Heart left ventricle (tissue), 13 donors: ENCODE data around the gene TRAPPC10.

Experiments
- POLR2A ChIP-seq, 2 donors: fragments of 450-650 bp; IDR thresholded peaks; one replicate each; pipeline ENCODE4 v1.6.1; 2017; ENCODE audit warnings: antibody characterized with exemption in 2 of 2, mild to moderate bottlenecking in 2 of 2, moderate library complexity in 2 of 2
- TF ChIP-seq, protein P1 (sequence below), 12 donors: fragments of 200-600 bp; sonication (generic) in 4 of 12; IDR thresholded peaks; one replicate each; pipeline versions ENCODE4 v1.5.0 to v1.8.0; 2018 to 2022; ENCODE audit warnings: antibody characterized with exemption in 12 of 12, mild to moderate bottlenecking in 5 of 12
- donor health status: ischemic (EF 13 %, LVEDD 7.1; RV severe dilation, severe dysfunction).
- donor health status: DM: no; HTN: yes; CAD: no.
- donor health status: DM: no; HTN: no; CAD: no.
- donor health status: ischemic (EF 25% LVEDD 6.9; RV normal size, moderate dysfunction).
- donor health status: ischemic (EF 25% LVEDD 5.7; RV mildly dilated, moderate dysfunction).
- donor health status: ischemic (EF 35%, LVEDD 5.7; RV mildly dilated, moderate dysfunction).
- donor health status: nonischemic (EF 11% LVEDD 7.7; RV severe dilation, severe dysfunction).
- donor health status: DM: yes; HTN: yes; CAD: no.
- donor health status: PGD.
- donor health status: ischemic (EF 29% LVEDD 5.4; RV normal size, mild dysfunction).
- donor health status: nonischemic (EF 23%, LVEDD 6.1; RV moderate dilation, normal function).

DNA sequence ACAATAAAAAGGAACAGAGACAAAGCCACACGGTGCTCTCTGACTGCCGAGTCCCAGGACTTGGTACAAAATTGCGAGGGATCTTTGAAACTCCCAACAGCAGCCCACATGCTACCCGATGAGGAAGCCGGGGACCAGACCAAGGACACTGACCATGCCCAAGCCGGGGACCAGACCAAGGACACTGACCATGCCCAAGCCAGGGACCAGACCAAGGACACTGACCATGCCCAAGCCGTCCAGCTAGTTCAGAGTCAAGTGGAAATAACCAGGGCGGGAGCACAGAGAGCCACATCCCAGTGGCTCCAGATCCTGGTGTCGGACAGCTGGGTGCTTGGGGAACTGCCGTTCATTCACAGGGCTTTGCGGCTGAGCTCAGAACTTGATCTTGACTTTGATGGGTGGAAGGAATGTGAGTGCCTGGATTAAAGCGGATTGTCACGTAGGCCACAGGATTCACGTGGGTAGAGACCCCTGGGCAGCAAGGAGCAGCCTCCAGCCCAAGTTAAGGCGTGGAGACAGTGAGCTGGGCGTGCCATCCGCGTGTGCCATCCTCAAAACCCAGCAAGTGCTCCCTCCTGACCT lies 16.5 kb upstream of the TRAPPC10 start:
- TF ChIP-seq, protein P1, sequence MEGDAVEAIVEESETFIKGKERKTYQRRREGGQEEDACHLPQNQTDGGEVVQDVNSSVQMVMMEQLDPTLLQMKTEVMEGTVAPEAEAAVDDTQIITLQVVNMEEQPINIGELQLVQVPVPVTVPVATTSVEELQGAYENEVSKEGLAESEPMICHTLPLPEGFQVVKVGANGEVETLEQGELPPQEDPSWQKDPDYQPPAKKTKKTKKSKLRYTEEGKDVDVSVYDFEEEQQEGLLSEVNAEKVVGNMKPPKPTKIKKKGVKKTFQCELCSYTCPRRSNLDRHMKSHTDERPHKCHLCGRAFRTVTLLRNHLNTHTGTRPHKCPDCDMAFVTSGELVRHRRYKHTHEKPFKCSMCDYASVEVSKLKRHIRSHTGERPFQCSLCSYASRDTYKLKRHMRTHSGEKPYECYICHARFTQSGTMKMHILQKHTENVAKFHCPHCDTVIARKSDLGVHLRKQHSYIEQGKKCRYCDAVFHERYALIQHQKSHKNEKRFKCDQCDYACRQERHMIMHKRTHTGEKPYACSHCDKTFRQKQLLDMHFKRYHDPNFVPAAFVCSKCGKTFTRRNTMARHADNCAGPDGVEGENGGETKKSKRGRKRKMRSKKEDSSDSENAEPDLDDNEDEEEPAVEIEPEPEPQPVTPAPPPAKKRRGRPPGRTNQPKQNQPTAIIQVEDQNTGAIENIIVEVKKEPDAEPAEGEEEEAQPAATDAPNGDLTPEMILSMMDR (IDR thresholded peaks at IDR 0.05), result no peak
- no peak for TF ChIP-seq POLR2A (IDR thresholded peaks at IDR 0.05)
